GM12892 (cell line): ENCODE results near the gene TRA2A.

Experiments
- POLR2A ChIP-seq: IDR thresholded peaks from 2 replicates; pipeline ENCODE4 v1.6.1; 2011; ENCODE audit warnings: low read depth, low read length, control low read depth
- POLR2AphosphoS5 ChIP-seq: IDR thresholded peaks from 2 replicates; pipeline ENCODE4 v1.6.1; 2011; ENCODE audit warnings: low read depth, low read length, control low read depth
- TAF1 ChIP-seq: IDR thresholded peaks from 2 replicates; pipeline ENCODE4 v1.6.1; 2011; ENCODE audit warnings: low read depth, mild to moderate bottlenecking, control low read depth, low read length, borderline replicate concordance

GRCh38 chr7:23486002-23486773, 45.6 kb downstream of the TRA2A start:
- TF ChIP-seq POLR2A = no peak
- no peak for TF ChIP-seq TAF1
- TF ChIP-seq POLR2AphosphoS5 = no peak
